KOPT-K1 (cell line): Measurements from ENCODE around the gene KCNK3.
"Not testable (repeated sequence)": the region's sequence is repeated elsewhere in the genome, so short reads cannot be mapped to it uniquely, and the experiment has no call there.

ENCODE experiments used
- H3K27ac ChIP-seq: fragments of 200-600 bp; sonication (generic); 2 replicates; pipeline ENCODE4 v1.5.1; 2016; ENCODE audit warnings: antibody characterized with exemption, mild to moderate bottlenecking, low read depth, low read length; ENCODE audit not compliant: poor library complexity, severe bottlenecking
- H3K36me3 ChIP-seq: fragments of 200-600 bp; sonication (generic); 2 replicates; pipeline ENCODE4 v1.5.1; 2017; ENCODE audit warnings: antibody characterized with exemption, mild to moderate bottlenecking, low read length, moderate library complexity; ENCODE audit not compliant: insufficient read depth
- H3K9me3 ChIP-seq: fragments of 200-600 bp; sonication (generic); 2 replicates; pipeline ENCODE4 v1.5.1; 2017; ENCODE audit warnings: antibody characterized with exemption, low read length, mild to moderate bottlenecking; ENCODE audit not compliant: insufficient read depth, poor library complexity, severe bottlenecking

KCNK3 gene

DNA sequence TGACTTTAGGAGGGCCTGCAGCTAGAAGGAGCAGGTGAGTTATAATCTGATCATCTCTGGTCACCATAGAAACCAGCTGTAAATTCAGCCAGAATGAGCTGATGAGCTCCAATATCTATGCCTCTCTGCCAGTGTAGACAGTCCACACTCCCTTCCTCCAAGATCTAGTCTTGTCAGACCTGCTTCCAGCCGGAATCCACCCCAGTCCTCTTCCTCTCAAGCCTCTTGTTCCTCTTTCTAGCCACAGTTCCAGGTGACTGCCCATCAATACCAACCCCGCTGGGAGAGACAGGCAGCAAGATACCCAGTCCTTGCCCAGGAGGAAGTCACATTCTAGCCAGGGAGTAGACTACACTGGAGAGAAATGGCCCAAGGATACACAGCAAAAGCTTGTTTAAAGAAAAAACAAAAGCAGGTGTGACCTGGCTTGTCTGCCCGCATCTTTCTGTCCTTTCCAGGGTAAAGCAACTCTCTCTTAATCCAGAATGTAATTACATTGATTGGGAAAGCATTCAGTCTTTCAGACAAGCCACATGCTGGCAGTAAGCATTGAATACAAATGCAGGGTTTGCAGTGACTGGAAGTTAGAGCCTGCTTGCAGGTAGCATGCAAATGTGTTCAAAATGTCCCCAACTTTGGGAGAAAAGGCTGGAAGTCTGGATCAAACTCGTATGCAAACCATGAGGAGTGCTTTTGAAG is 62.6 kb downstream of the KCNK3 start:
- Histone ChIP-seq H3K36me3 (no peaks in the 10 kb centered on the region), H3K27ac (no peak overlapping the region), H3K9me3 (no peaks in the 10 kb centered on the region)

DNA sequence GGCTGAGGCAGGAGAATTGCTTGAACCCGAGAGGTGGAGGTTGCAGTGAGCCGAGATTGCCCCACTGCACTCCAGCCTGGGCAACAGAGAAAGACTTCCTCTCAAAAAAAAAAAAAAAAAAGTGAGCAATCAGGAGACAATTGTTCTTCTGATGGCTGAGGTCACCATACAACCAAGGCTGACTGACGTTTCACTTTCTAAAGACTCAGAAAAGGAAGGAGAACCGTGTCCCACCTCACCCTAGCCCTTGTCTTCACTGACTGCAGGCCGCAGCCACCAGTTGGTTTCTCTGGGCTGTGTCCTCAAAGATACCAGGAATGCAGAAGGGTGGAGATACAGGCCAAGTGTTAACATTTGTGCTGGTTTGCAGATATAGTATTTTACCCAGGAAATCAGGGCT is 63.8 kb downstream of the KCNK3 start:
- H3K36me3 ChIP-seq = no peaks in the 10 kb centered on the region
- no peaks in the 10 kb centered on the region for H3K9me3 ChIP-seq
- H3K27ac ChIP-seq = no peak overlapping the region

DNA sequence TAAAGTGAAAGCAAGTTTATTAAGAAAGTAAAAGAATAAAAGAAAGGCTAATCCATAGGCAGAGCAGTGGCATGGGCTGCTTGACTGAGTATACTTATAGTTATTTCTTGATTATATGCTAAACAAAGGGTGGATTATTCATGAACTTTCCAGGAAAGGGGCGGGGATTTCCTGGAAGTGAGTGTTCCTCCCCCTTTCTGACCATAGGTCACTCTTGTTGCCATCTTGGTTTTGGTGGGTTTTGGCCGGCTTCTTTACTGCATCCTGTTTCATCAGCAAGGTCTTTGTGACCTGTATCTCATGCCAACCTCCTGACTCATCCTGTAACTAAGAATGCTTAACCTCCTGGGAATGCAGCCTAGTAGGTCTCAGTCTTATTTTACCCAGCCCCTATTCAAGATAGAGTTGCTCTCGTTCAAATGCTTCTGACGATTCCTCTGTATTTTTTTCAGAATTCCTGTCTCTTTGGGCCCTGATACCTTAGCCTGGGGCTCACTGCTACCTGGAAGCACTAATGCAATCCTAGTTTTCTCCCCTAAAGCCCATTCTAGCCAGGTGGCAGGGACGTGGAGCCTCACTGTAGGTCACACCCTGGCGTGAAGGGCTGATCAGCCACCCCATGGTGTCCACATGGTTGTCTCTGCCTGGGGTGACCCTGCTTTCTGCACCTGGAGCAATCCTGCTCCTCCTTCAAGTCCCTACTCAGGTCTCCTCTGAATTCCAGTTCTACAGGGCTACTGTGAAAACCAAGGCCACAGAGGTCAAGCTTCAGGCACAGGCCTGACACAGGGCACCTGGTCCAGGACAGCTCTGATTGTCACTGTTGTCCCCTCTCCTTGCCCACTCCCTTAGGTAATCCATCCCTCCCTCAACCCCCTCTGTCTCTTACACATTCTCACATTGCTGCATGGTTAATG is 65.6 kb downstream of the KCNK3 start:
- no peaks in the 10 kb centered on the region for H3K36me3 ChIP-seq
- no peak overlapping the region for H3K27ac ChIP-seq
- no peaks in the 10 kb centered on the region for H3K9me3 ChIP-seq

DNA sequence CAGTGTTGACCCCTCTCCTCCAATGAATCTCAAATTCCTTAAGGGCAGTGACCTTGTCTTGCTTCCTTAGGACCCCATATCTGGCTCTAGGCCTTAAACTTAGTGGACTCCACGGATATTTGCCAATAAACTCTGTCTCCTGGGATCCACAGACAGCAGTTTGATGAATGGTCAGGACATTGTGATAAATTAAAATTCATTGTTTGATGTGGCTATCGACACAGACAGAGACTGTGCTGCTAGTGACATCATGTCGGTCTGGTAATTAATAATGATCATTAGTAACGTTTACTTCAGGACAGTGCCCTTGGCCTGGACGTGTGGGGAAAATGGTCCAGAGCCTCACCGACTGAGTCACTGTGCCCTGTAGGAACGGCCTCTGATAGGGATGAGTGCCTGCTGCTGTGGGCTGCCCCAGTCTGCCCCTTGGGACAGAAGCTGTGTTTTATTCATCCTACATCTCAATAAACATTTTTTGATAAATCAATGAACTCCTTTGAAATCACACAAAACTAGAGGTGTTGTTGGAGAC is 66.3 kb downstream of the KCNK3 start:
- no peaks in the 10 kb centered on the region for H3K36me3 ChIP-seq
- no peak overlapping the region for H3K27ac ChIP-seq
- no peaks in the 10 kb centered on the region for H3K9me3 ChIP-seq

DNA sequence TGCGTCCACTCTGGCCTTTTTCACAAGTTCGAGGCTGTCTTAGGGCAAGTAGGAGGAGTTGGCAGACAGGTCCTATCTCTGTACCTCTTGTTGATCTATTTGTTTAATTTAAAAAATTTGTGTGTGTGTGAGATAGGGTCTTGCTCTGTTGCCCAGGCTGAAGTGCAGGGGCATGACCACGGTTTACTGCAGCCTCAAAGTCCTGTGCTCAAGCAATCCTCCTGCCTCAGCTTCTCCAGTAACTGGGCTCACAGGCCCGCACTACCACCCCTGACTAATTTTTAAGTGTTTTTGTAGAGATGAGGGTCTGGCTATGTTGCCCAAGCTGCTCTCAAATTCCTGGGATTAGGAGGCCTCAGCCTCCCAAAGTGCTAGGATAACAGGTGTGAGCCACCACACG is 67.3 kb downstream of the KCNK3 start:
- no peak overlapping the region for H3K27ac ChIP-seq
- no peaks in the 10 kb centered on the region for H3K9me3 ChIP-seq
- no peaks in the 10 kb centered on the region for H3K36me3 ChIP-seq

DNA sequence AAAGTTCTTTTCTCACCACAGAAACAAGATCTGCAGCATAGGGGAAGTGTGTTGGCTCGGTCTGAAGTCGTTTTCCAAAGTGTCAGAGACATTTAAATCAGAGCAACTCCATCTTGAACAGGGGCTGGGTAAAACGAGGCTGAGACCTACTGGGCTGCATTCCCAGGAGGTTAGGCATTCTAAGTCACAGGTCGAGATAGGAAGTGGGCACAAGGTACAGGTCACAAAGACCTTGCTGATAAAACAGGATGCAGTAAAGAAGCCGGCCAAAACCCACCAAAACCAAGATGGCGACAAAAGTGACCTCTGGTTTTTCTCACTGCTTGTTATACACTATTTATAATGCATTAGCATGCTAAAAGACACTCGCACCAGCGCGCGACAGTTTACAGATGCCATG is 68.5 kb downstream of the KCNK3 start:
- H3K27ac ChIP-seq, H3K36me3 ChIP-seq, H3K9me3 ChIP-seq: not testable (repeated sequence)

DNA sequence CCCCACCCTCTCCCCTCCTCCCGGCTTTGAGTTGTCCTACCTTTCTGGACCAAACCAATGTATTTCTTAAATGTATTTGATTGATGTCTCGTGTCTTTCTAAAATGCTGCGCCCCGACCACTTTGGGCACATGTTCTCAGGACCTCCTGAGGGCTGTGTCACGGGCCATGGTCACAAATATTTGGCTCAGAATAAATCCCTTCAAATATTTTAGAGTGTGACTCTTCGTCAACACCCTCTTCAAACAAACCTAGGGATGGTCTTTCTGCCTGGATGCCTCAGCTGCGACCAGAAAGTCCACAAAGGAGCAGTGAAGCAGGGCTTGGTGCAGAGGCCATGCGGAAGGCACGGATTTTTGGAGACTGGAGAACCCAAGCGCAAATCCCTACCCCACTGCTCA is 70.5 kb downstream of the KCNK3 start:
- H3K9me3 ChIP-seq = no peaks in the 10 kb centered on the region
- no peaks in the 10 kb centered on the region for H3K36me3 ChIP-seq
- no peak overlapping the region for H3K27ac ChIP-seq

DNA sequence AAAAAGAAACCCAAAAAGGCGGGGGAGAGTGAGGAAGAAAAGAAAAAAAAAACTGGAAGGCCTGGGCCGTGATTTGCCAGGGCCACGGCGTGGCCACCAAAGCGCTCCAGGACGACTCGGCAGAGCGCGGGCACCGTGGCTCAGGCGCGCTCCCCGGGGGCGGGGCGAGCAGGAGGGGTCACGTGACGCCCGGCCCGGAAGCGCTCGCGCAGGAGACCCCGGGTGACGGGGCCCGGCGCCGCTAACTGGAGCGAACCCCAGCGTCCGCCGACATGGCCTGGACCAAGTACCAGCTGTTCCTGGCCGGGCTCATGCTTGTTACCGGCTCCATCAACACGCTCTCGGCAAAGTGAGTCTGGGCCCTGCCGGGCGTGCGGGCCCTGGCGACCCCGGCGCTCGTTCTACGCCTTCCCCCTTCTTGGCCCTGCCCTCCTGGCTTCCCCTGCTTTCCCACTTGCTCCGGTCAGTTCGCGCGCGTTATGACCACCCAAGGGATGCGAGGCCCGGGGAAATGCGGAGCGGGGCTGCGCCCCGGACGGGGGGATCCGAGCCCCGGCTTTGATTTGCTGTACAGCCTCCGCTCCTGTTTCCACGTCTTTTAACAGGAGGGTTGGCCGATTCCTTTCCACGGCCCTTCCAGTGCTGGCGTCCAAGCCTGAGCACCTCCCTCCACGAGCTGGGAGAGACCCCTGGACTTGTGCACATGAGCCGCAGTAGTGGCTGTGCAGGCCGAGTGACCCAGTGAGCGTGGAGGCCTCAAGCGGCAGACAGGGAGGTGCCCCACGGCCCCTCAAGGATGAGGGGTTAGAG is 71.8 kb downstream of the KCNK3 start, which contains the start of gene SLC35F6:
Gene SLC35F6, plus strand, starts transcription at position 207 of the 810 bp plus-strand sequence. Its CDS starts 66 bp downstream, at position 273.
- H3K9me3 ChIP-seq = no peaks in the 10 kb centered on the region
- peaks cover 7% of the 10 kb centered on the region; the same call in 1 of the 2 replicates for H3K36me3 ChIP-seq
- H3K27ac ChIP-seq = peak within 1 kb of the TSS; percentile 69

DNA sequence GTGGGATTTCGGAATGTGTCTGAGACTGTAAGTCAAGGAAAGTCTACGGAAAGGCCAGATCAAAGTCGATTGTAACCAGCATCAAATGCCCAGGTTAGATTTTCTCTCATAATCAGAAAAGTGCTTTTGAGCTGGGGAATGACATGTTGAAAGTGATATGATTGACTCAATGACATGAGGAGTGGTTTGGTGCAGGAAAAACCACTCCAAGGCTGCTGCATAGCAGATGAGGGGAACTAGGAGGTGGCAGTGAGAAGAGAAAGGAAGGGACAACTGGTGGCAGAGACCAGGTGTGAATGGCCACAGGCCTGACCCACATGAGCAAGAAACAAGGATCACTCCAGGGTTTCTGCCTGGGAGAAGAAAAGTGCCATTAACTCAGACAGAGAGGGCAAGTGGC is 72.4 kb downstream of the KCNK3 start:
- H3K36me3 ChIP-seq = peaks cover 13% of the 10 kb centered on the region; the same call in 1 of the 2 replicates
- peak overlapping the region; percentile 69 for H3K27ac ChIP-seq

DNA sequence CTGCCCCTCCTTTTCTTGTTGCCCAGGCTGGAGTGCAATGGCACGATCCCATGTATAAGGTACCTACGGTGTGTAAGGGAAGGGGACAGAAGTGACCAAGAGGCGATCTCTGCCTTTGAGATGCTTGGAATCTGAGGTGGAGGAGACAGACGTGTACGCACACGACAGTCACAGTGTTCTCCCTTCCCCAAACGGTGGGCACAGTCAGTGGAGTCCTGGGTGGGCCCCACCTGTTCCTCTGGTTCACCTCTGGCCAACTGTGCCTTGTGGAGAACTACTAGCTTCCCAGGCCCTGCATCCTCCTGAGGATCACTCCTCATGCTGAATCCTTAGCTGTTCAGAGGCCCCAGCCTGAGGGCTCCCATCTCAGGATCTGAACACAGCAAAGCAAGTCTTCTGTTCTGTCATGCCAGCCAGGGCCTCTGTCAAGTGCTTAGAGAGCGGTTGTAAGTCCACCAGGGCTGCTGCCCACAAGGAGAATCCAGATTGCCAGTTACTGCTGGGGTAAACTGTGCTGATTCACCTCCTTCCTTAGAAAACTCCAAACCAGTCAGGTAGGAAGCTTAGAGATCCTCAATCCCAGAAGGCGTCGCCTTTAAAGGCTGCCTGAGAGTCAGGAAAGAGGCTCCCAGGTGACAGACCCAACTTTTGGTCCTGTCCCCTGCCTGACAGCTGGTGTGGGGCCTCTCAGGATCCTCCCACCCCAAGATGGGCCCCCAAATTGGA is 73.1 kb downstream of the KCNK3 start:
- peak overlapping the region; percentile 69 for H3K27ac ChIP-seq
- H3K36me3 ChIP-seq = peaks cover 13% of the 10 kb centered on the region; the same call in 1 of the 2 replicates
- no peaks in the 10 kb centered on the region for H3K9me3 ChIP-seq

More for the DNA sequence above, 72.4 kb downstream of the KCNK3 start:
- H3K9me3 ChIP-seq = no peaks in the 10 kb centered on the region

DNA sequence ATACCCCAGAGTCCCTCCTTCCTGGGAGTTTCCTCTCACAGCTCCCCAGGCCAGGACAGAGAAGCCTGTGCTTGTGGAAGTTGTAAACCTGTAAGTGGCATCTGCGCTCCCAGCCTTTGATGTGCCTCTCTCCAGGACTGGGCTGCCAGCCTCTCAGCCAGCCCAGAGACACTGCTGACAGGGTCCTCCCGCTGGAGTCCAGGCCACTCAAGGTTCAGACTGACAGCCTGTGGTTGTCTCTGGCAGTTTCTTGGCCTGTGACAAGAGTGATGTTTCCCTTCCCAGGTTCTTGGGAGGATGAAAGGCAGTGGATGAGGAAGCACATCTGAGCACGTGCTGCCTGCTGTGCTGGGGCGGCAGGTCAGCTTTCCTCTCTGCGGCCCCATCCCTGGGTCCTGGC is 74.6 kb downstream of the KCNK3 start:
- no peak overlapping the region for H3K27ac ChIP-seq
- peaks cover 13% of the 10 kb centered on the region; the same call in 1 of the 2 replicates for H3K36me3 ChIP-seq
- H3K9me3 ChIP-seq = no peaks in the 10 kb centered on the region

DNA sequence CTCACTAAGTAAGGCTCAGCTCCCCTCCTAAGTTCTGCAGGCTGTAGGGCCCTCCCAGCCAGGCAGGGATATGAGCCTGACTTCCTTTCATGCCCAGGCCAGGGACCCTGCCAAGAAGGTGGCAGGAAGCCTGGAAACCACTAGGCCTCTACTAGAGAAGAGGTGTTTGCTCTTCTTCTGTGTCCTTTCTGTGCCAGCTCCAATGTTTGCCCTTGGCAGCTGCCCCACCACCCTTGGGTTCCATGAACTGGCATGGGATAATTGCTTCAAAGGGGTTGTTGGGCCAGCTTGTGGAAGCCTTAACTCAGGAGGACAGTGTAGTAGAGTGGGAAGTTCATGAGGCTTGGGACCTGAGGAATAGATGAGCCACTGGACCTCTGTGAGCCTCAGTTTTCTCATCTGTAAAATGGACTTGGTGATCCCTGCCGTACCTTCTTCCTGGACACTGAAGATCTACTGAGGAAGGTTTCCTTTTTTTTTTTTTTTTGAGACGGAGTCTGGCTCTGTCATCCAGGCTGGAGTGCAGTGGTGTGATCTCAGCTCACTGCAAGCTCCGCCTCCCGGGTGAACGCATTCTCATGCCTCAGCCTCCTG is 75.5 kb downstream of the KCNK3 start:
- H3K9me3 ChIP-seq = no peaks in the 10 kb centered on the region
- H3K36me3 ChIP-seq = peaks cover 13% of the 10 kb centered on the region; the same call in 1 of the 2 replicates
- H3K27ac ChIP-seq = no peak overlapping the region

DNA sequence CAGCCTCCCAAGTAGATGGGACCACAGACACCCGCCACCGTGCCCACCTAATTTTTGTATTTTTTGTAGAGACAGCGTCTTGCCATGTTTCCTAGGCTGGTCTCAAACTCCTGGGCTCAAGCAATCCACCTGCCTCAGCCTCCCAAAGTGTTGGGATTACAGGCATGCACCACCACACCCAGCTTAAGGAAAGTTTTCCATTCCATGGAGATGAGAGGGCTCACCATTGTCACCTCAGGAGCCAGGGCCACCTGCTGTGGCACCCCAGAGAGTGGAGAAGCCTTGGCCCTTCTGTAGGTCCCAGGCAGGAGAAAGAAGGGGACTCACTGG is 76.2 kb downstream of the KCNK3 start:
- H3K27ac ChIP-seq = no peak overlapping the region
- H3K36me3 ChIP-seq = peaks cover 14% of the 10 kb centered on the region; the same call in 1 of the 2 replicates

More for the DNA sequence above, 76.2 kb downstream of the KCNK3 start:
- no peaks in the 10 kb centered on the region for H3K9me3 ChIP-seq
